GM18520 (cell line): Measurements from ENCODE around the gene STX3.

ENCODE experiments used
- ATAC-seq: cut with Tn5 transposase; IDR thresholded peaks from one replicate; pipeline ENCODE4 v1.9.1; 2021; ENCODE audit not compliant: unreplicated experiment

STX3 gene

DNA sequence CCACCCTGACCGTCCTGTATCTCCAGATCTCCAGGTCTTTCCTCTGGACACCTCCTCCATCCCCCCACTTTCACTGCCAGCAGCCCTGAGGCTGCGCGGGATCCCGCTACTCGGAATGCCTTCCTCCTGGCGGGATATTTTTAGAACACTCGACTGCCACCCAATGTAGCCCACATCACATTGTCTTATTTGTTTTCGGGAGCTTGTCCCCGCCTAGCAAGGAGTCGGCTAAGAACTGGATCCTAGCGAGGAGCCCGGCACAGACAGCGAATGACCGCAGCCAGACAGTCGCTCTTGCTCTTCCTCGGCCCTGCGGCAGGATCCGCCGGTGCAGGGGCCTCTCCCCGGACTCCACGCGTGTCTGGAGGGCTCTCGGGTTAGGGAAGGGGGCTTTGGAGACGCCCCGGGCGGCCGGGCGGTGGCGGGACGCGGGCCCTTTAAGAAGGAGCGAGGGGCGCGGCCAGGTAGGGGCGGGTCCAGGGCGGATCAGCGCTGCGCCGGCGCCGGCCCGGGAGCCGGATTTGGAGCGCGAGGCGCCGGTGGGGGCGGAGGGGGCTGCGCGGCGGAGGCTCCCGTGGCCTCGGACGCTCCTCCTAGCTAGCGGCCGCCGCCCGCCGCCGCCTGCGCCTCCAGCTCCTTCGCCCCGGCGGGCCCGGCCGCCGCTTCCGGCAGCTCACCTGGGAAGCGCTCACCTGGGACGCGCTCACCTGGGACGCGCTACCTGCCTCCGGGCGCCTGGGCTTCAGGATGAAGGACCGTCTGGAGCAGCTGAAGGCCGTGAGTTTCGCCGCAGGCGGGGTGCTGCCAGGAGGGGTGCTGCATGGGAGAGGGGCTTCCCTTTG, at the start of gene STX3:
Gene STX3, plus strand, starts transcription at position 518 of the 842 bp plus-strand sequence. Its CDS starts 230 bp downstream, at position 748.
- peak; percentile 53 for ATAC-seq

DNA sequence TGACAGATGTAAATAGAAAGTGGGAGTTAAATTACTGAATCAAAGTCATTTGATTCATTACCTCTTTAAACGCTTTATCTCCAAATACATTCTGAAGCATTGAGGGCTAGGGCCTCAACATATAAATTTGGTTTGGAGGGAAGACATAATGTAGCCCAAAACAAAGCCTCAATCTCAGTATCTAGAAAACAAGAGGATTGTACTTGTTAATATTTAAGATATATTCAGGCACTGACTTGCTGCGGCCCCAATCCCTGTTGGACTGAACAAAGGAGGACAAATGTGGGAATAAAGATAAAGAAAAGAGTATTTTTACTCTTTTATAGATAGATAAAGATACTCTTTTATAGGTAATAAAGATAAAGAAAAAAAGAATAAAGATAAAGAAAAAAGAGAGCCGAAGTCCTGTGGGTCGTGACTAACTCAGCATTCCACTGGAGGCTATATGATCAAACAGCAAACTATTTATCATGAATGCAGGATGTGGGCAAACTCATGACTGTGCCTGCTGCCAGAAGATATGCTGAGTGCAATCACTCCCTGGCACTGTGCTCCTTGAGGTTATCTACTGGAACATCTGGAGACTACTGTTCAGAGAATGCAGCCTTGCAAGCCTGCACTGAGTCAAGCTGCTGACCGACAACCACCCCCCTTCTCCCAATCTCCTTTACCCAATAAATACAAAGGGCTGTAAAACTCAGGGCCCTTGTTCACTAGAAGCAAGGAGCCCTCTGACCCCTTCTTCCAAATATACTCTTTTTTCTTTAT, 48.5 kb upstream of the STX3 start:
- no peak for ATAC-seq

DNA sequence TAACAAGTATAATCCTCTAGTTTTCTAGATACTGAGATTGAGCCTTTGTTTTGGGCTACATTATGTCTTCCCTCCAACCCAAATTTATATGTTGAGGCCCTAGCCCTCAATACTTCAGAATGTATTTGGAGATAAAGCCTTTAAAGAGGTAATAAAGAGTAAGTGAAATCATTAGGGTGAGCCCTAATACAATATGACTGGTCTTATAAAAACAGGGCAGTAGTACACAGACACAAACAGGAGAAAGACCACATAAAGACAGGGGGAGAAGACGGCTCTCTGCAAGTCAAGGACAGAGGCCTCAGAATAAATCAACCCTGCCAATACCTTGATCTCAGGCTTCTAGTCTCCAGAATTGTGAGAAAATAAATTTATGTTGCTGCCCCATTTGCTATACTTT, 47.8 kb upstream of the STX3 start:
- ATAC-seq: no peak

DNA sequence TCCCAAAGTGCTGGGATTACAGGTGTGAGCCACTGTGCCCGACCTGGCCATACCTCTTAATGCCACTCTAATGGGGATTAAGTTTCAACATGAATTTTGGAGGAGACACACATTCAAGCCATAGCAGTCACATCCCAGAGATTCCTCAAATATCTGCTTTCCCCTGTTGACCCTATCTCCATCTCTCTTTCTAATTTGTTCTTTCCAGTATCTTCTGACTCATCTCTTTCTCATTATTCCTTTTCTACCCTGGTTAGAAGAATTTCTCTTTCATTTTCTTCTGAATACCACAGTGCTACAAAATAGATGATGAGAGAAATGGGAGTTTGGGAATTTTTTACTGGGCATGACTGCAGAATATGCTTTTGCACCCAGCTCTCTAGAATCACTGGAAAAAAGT, 46.6 kb upstream of the STX3 start:
- ATAC-seq: no peak

DNA sequence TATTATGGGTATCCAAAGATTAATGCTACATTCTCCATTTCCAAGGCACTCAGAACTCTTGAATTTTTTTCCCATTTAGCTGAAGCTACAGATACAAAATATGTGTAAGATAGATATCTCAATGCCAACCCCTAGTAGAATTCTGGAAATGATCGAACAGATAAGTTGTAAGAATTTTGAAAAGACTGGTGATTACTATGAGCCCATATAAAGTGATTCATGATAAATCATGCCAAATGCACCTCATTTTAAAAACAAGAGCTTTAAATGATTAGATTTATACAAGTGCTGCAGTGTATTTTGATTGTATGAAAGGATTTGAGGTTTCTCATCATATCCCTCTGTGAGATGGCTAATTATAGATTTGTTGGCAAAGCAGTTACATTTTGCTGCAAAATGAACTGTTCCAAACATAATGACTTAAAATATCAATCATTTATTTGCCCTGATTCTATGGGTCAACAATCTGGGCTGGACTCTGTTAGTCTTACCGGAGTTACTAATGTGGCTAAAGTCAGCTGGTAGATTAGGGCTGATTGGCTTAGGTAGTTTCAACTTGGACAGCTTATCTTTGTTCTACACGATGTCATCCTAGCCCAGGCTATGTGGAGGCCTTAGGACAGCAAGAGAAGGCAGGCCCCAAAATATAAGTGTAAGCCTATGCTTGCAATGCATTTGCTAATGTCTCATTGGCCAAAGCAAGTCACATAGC, 44.9 kb upstream of the STX3 start:
- ATAC-seq: no peak

DNA sequence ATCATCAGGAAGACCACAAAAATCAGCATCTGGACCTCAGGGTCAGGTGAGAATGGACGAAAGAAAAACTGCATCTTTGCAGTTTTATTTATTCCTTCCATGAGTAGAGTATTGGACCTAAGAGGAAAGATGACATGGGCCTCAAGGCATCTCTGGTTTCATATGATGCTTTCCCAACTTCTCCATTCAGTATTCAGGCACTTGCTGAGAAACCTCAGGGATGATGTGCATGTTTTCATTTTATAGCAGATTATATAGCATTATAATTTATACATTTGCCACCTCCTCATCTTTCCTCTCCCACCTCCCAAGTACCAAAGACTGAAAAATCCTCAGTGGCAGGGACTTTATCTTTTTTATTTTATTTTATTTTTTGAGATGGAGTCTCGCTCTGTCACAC, 41.4 kb upstream of the STX3 start, which contains the start of gene OR10V1:
Gene OR10V1, minus strand, starts transcription at position 101 of the 400 bp plus-strand sequence. Its CDS starts 0 bp downstream, at position 101.
- no peak for ATAC-seq

DNA sequence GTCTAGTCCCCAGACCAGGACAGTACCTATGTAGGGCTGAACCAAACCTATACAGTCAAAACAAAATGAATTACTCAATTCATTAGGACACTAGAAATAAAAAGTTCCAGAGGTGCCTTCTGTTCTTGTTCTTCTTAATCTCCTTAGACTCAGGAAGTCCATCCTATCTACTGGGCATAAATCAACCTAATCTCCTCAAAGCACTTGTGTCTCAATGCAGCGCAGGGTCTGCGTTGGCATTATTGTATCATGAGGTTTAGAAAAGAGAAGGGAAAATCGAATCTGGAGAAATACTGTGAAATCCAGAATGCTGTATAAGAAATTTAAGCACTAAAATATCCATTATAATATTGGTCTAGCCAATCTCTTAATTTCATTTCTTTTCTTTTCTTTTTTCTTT, 39.1 kb upstream of the STX3 start:
- ATAC-seq: no peak

DNA sequence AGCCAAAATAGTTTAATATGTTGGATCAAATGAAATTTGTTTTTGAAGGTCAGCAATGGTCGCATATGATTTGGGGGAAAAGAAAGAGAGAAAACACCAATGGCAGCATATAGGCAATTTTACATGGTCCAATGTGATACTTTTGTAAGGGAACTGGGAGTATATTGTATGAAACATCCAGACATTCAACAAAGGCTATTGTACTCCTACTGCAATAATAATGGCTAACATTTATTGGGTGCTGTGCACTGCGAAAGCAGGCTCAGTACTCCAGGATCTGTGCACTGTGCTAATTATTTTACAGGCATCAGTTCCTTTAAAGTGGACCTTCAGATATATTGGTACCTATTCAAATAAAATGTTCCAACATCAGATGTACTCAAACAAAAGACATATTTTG, 35.6 kb upstream of the STX3 start:
- no peak for ATAC-seq

DNA sequence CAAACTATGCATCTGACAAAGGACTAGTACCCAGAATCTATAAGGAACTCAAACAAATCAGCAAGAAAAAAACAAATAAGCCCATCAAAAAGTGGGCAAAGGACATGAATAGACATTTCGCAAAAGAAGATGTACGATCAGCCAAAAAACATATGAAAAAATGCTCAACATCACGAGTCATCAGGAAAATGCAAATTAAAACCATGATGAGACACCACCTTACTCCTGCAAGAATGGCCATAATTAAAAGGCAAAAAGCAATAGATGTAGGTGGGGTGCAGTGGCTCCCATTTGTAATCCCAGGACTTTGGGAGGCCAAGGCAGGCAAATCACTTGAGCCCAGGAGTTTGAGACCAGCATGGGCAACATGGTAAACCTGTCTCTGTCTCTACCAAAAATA, 31.1 kb upstream of the STX3 start:
- ATAC-seq: no peak

DNA sequence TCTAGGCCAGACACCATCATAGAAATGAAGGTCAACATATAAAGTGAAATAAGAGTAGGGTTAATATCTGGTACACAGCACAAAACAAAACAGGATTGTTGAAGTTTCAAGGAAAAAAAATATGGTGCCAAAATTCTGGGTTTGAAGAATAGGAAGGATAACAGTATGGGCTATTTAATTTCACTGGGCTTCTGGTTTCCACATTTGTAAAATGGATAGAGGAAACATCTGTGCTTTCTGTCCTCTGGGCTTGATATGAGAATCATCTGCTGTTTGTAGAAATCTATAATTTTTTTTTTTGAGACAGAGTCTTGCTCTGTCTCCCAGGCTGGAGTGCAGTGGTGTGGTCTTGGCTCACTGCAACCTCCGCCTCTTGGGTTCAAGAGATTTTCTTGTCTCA, 27.8 kb upstream of the STX3 start:
- no peak for ATAC-seq

DNA sequence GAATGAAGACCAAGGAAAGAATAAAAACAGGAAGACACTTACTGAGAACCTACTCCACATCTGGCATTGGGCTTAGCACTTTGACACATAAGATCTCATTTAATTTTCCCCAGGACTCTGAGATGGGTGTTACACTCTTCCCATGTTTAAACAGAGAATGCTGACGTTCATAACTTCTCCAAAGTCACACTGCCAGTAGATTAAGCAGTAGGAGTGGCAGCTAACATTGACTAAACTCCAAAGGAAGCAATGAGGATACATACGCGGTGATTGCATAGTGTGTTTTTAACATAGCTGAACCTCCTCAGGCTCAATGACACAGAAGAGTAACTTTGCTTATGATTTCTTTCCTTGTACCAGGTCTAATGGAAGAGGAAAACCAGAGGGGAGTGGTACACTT, 27.0 kb upstream of the STX3 start:
- ATAC-seq: no peak

DNA sequence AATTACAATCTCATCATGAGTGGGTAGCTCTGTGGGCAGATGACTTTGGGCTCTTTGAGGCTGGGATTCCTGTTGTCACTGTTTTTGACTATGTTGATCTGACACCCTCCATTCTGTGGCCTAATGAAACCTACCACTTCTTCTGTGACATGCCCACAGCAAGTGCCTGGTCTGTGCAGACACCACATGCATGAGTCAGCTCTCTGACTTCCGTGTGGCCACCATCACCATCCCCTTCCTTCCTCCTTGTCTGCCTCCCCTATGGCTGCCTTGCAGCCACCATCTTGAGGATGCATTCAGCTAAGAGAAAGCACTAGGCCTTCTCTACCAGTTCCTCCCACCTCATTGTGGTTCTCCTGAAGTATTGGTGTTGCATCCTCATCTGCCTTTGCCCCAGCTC, 26.3 kb upstream of the STX3 start:
- ATAC-seq: no peak

DNA sequence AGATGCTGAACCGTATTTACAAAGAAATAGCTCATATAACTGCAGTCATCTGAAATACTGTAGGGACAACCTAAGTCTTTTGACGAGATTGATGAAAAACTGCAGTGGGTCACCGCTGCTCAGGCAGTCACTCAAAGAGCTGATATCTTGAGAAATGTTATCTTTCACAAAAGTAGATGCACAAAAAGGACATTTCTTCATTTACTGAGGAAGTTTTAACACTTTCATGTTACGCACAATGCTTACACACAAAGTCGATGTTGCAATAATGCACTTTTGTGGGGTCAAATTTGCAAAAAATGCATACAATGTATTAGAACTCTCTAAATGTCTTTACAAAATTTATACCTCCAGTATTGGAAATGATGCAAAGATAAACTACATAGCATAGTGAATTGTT, 25.3 kb upstream of the STX3 start:
- ATAC-seq: no peak

DNA sequence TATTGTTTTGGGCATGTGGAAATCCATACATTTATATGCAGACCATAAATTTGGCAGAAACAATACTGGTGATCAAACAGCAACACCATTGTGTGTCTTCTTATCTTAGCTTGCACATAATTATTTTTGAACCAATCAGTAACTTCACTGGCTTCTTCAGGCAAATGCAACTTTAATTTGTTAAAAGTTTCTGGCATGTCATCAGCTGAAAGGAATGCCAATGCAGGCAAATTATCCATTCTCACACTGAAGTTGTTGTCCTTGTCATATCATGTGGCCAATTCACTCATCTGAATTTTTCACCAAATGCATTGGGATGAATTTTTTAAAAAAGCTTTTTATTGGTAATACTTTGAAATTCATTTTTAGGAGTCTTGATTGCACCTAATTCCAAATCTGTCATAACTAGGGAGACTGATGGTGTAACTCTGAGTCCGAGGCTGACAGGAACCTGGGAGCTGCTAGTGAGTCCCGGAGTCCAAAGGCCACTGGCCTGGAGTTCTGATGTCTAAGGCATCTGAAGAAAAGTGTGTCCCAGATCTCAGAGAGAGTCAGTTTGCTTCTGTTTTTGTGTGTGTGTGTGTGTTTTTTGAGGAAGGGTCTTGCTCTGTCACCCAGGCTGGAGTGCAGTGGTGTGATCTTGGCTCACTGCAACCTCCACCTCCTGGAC, 24.1 kb upstream of the STX3 start:
- no peak for ATAC-seq

DNA sequence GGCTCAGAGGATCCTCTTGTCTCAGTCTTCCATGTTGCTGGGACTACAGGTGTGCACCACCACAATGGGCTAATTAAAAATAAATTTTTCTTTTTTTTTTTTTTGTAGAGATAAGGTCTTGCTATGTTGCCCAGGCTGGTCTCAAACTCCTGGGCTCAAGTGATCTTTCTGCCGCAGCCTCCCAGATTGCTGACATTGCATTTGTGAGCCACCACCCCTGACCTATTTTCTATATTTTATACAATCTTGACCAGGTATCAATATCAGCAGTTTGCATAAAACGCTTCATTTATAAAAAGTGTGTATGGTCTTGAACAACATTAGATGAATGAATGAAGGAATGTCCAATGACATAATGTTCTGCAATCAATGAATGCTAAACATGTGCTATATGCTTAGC, 9.1 kb upstream of the STX3 start:
- ATAC-seq: no peak

DNA sequence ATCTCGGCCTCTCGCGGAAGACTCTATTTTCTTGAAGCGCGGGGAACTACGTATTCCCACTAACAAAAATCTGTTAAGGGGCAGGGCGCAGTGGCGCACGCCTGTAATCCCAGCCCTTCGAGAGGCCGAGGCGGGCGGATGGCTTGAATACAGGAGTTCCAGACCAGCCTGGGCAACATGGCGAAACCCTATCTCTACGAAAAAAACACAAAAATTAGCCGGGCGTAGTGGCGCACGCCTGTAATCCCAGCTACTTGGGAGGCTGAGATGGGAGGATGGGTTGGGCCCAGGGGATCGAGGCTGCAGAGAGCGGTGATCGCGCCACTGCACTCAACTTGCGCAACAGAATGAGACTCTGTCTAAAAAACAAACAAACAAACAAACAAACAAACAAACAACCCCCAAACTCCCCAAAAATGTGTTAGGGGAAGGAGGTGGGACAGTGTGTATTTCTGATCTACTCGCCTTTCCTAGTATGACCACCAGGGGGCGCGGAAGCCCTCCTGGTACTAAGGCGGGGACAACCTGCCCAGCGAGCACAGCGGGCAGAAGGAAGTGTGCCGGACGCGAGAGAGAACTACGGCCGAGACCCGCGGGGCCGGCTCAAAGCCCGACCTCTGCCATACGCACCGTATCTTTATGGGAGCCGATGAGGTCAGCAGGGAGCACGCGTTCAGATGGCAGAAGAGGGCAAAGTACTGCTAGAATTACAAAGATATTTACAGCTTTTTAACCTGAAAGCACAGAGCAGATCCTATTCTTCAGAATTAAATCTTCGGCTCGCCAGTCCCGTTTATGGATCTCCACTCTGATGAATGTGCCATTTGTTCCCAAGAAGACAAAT, 1.3 kb upstream of the STX3 start:
- ATAC-seq: peak; percentile 70

DNA sequence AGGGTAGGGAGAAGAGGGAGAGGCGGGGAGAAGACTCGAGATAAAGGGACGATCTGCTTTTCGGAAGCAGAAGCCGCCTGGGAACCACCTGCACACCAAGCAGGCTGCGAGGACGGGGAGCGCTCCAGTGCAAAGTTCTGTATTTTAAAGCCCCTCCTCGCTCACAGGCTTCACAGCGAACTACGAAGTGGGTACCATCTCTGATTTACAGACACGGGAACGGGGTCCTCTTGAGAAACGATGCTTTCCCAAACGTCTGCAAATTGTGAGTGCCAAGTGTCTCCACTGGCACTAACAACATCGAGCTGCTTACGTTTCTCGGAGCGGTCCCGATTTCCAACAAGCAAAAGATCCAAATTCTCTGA, 700 bp upstream of the STX3 start:
- no peak for ATAC-seq

DNA sequence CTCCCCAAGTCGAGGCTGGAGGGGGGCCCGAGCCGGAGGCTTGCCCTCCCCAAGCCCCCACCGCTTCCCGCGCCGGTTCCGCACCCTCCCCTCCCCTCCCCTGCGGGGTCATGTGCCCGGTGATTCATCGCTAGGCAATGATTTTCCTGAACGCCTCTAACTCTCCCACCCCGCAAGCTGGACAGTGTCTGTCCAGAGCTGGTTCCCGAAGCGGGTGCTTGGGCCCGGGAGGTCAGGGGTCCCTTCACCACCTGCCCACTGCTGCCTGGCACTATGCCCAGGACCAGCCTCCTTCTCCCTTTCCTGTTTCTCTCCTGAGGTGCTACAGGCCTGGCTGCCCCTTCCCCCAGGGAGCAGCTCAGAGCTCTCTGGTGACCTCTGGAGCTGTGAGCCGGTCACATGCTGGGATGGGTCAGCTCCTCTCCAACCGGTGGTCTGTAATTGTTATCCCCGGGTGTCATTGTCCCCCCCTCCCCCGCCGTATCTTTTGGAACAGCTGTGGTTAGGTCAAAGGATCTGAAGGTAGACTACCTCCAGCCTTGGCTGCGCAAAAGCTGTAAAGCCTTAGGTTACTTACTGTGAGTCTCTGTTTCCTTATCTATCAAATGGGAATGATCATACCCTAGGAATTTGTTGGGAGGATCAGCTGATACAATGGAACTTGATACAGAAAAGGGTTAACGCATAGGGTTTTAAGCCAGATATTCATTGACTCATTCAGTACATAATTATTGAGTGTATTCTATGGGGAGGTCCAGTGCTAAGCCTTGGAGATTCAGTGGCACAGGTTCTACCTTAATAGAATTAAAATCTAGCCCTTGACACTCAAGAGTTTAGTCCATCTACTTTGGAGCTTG, 753 bp downstream of the STX3 start:
- ATAC-seq: no peak

DNA sequence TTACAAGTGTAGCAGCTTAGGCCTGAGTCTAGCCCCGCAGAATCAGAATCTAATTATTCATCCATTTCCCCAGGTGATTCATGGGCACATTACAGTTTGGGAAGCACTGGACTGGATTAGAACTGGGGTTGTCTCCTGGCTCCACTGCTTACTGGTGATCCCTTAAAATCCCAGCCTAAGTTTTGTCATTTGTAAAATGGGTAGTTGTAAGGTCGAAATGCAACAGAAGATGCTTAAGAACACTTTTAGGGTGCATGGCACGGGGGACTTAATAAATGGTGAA, 1.3 kb downstream of the STX3 start:
- ATAC-seq: no peak

DNA sequence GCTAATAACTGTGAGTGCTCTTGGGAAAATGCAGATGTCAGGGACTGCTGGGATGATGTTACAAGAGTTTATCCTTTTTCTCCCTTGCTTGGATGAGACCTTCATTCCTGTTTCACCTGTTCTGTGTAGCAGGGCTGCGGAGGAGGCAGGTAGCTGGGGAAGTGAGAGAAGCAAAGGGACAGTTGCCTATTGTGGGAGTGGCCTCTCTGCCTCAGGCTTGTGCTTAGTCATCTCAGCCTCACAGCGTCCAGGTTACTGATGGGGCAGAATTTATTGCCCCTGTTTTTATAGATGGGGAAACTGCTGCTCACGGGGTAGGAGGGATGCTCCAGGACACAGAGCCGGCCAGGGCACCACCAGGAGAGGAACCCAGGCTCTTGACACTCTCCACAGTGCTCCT, 1.7 kb downstream of the STX3 start:
- no peak for ATAC-seq
